ENCODE measurements around the gene ALK.

The ALK gene

GRCh38 chr2:29702276-29702675, 219.1 kb downstream of the ALK start:
- no peak for TF ChIP-seq POLR2A (IDR thresholded peaks at IDR 0.05; ENCODE audit: low read length)
- DNase-seq: no peak

GRCh38 chr2:29700560-29700959, 220.8 kb downstream of the ALK start:
- no peak for TF ChIP-seq POLR2A (IDR thresholded peaks at IDR 0.05; ENCODE audit: low read length)
- no peak for DNase-seq

GRCh38 chr2:29699045-29699444, 222.3 kb downstream of the ALK start:
- DNase-seq: no peak
- no peak for TF ChIP-seq GATA1 (IDR thresholded peaks at IDR 0.05; ENCODE audit: low read depth, low read length)

GRCh38 chr2:29698216-29698615, 223.2 kb downstream of the ALK start:
- TF ChIP-seq POLR2A (IDR thresholded peaks at IDR 0.05; ENCODE audit: low read length): no peak
- no peak for TF ChIP-seq GATA1 (IDR thresholded peaks at IDR 0.05; ENCODE audit: low read depth, low read length)
- no peak for DNase-seq

- no peak for TF ChIP-seq GATA1 (IDR thresholded peaks at IDR 0.05; ENCODE audit: low read depth, low read length)
- TF ChIP-seq POLR2A (IDR thresholded peaks at IDR 0.05; ENCODE audit: low read length): no peak
- DNase-seq: no peak
Observed at GRCh38 chr2:29697715-29698114, 223.7 kb downstream of the ALK start.

- no peak for TF ChIP-seq POLR2A (IDR thresholded peaks at IDR 0.05; ENCODE audit: low read length)
- TF ChIP-seq GATA1 (IDR thresholded peaks at IDR 0.05; ENCODE audit: low read depth, low read length): no peak
- DNase-seq: no peak
Observed at GRCh38 chr2:29697181-29697580, 224.2 kb downstream of the ALK start.

- TF ChIP-seq POLR2A (IDR thresholded peaks at IDR 0.05; ENCODE audit: low read length) (no peak), GATA1 (IDR thresholded peaks at IDR 0.05; ENCODE audit: low read depth, low read length) (no peak)
- DNase-seq: no peak
Observed at GRCh38 chr2:29694741-29695140, 226.6 kb downstream of the ALK start.

GRCh38 chr2:29691391-29691950, 229.9 kb downstream of the ALK start:
- TF ChIP-seq GATA1 (IDR thresholded peaks at IDR 0.05; ENCODE audit: low read depth, low read length) (no peak), POLR2A (IDR thresholded peaks at IDR 0.05; ENCODE audit: low read length) (no peak)
- no peak for DNase-seq

- TF ChIP-seq GATA1 (IDR thresholded peaks at IDR 0.05; ENCODE audit: low read depth, low read length) (no peak), POLR2A (IDR thresholded peaks at IDR 0.05; ENCODE audit: low read length) (no peak)
- no peak for DNase-seq
Observed at GRCh38 chr2:29689666-29690065, 231.7 kb downstream of the ALK start.

- no peak for DNase-seq
- no peak for TF ChIP-seq GATA1 (IDR thresholded peaks at IDR 0.05; ENCODE audit: low read depth, low read length)
- TF ChIP-seq POLR2A (IDR thresholded peaks at IDR 0.05; ENCODE audit: low read length): no peak
Observed at GRCh38 chr2:29688429-29688828, 233.0 kb downstream of the ALK start.

GRCh38 chr2:29687121-29687520, 234.3 kb downstream of the ALK start:
- TF ChIP-seq GATA1 (IDR thresholded peaks at IDR 0.05; ENCODE audit: low read depth, low read length) (no peak), POLR2A (IDR thresholded peaks at IDR 0.05; ENCODE audit: low read length) (no peak)
- no peak for DNase-seq

- TF ChIP-seq POLR2A (IDR thresholded peaks at IDR 0.05; ENCODE audit: low read length) (no peak), GATA1 (IDR thresholded peaks at IDR 0.05; ENCODE audit: low read depth, low read length) (no peak)
- DNase-seq: no peak
Observed at GRCh38 chr2:29676886-29677453, 244.4 kb downstream of the ALK start.

GRCh38 chr2:29664578-29664977, 256.8 kb downstream of the ALK start:
- DNase-seq: no peak
- no peak for TF ChIP-seq POLR2A (IDR thresholded peaks at IDR 0.05; ENCODE audit: low read length)
- no peak for TF ChIP-seq GATA1 (IDR thresholded peaks at IDR 0.05; ENCODE audit: low read depth, low read length)

- TF ChIP-seq GATA1 (IDR thresholded peaks at IDR 0.05; ENCODE audit: low read depth, low read length) (no peak), POLR2A (IDR thresholded peaks at IDR 0.05; ENCODE audit: low read length) (no peak)
- no peak for DNase-seq
Observed at GRCh38 chr2:29663268-29663667, 258.1 kb downstream of the ALK start.

GRCh38 chr2:29662861-29663260, 258.5 kb downstream of the ALK start:
- no peak for DNase-seq
- TF ChIP-seq GATA1 (IDR thresholded peaks at IDR 0.05; ENCODE audit: low read depth, low read length) (no peak), POLR2A (IDR thresholded peaks at IDR 0.05; ENCODE audit: low read length) (no peak)

GRCh38 chr2:29660201-29660600, 261.2 kb downstream of the ALK start:
- DNase-seq: no peak
- no peak for TF ChIP-seq POLR2A (IDR thresholded peaks at IDR 0.05; ENCODE audit: low read length)
- TF ChIP-seq GATA1 (IDR thresholded peaks at IDR 0.05; ENCODE audit: low read depth, low read length): no peak
